G401.6 (cell line): ENCODE measurements around the gene OPN1SW.

Experiments
- FAIRE-seq: peaks from 2 replicates; lab custom pipeline; 2012; peaks lifted over from hg19 to GRCh38; lab: Jason Lieb, UNC

OPN1SW gene

DNA sequence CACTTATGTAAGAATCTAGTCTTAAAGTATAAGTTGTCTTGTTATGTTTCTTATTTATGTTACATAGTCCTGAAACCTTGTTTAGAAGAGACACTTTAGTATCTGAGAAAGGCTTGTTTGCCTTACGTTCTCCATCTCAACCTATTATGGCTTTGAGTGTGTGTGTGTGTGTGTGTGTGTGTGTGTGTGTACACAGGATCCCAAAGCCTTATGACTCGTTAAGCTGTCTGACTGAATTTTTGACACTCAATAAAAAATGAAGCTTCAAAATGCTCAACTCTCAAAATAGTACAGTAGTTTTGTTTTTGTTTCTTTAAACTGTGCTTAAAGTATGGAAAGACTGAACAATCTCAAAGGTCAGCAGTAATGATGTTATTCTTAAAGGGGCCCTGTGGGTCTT, 18.4 kb downstream of the OPN1SW start:
- no peak for FAIRE-seq

DNA sequence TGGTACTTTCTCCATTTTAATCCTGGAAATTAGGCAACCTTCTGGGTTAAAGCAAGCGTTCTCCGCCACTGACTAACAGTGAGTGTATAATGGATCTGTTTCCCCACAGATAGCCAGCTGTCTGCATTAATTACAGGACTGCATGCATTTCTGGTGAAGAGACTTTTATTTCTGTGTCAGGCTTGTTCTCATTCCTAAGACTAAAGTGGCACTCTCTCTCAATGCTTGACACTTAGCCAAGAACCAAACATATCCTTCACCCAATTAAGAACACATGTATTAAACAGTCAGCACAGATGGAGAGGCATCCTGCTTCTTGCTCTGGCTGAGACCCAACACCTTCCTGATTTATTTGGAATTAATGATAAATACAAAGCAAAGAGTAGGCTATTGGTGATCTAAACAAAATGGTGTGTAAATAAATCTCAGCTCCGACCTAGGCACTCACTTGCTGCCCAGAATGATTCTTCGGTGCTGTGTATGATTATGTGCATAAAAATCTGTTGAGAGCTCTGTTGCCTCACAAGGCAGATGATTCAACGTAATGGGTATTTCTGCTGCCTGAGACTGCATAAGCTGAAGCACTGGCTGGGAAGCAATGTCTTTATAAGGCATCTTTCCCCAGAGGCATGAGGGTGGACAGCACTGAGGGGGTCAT, 19.6 kb downstream of the OPN1SW start:
- FAIRE-seq: no peak

DNA sequence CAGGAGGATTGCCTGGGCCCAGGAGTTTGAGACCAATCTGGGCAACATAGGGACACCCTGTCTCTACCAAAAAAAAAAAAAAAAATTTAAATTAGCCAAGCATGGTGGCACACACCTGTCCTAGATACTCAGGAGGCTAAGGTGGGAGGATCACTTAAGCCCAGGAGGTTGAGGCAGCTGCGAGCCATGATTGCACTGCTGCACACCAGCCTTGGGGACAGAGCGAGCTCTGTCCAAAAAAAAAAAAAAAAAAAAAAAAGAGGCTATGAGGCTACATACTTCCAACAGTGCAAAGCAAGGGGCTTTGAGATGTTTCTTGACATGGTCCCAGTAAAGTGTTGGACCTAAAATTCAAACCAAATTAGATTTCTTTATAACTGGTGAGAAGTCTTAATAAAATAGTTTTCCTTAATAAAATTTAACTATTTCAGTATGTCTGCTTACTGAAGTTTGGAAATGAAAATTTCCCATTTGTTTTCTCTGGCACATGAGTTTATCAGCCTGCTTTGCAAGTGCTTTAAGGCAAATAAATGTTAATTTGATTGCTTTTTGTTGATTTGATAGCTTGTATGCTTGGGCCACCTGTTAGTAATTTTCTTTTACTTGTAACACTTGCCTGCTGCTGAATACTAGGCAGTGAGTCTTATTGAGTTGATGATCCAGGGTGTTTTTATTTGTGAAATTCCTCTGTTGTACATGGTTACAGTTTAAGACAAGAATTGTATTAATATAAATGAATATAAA, 20.3 kb downstream of the OPN1SW start:
- FAIRE-seq: no peak

DNA sequence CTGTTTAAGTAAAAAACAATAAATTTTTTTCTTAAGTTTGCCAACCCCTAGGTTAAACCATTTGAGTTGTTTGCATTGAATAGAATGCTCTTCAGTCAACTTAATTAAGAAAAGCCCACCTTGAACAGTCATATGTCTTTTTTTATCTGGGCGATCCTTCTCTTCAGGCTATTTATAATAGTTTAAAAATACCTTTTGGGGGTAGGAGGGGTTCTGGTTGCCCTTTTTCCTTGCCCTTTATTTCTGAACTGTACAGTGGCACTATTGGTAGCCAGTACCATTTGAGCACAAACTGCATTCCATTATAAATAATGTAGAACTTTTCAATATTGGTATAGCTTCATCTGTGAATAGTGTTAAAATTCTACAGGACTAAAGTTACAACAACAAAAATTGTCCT, 23.3 kb downstream of the OPN1SW start:
- no peak for FAIRE-seq

DNA sequence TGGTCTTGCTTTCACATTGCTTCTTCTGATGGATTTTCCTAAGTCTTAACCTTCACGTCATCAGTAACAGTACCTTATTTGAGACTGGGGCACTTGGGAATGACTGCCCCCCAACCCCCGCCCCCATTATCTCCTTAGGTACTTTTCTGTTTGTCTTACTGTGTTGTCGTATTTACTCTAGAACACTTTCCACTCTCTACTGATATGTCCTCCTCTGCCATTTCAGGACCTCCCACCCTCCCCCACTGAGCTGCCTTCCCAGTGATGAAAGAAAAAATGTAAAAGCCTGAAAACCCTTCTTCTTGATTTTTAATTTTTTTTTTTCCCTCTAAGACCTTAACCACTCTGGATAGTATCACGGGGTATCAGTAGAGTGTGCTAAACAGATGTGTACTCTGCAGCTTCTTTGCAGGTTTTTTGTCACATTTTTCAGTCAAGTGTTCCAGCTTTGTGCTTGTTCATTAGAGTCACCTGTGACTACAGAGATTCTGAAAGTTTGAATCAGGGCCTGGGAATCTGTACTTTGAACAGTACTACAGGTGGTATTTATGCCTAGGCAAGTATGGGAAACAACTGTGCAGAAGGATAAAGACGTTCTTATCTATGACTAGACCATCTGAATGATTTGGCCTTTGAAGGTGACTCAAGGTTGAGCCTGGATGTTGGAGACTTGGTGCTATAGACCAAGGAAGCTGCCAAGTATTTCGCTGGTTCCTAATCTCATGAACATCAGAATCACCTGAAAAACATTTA, 28.1 kb downstream of the OPN1SW start:
- FAIRE-seq: no peak

DNA sequence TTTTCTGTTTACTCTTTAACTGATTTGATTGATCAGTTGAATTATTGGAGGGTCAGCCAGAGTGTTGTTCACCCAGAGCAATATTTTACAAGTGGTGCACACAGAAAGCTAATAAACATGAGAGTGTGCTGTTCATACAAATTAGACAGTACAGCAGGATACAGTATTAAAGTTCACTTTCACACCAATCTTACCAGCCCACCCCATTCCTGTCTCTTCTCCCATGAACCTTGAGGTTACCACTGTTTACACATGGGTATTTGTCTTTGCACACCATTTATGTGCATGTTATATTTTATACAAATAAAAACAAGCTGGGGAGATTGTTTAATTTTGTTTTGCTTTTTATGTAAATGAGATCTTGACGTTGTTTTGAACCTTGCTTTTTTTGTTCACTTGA, 29.9 kb downstream of the OPN1SW start:
- no peak for FAIRE-seq

DNA sequence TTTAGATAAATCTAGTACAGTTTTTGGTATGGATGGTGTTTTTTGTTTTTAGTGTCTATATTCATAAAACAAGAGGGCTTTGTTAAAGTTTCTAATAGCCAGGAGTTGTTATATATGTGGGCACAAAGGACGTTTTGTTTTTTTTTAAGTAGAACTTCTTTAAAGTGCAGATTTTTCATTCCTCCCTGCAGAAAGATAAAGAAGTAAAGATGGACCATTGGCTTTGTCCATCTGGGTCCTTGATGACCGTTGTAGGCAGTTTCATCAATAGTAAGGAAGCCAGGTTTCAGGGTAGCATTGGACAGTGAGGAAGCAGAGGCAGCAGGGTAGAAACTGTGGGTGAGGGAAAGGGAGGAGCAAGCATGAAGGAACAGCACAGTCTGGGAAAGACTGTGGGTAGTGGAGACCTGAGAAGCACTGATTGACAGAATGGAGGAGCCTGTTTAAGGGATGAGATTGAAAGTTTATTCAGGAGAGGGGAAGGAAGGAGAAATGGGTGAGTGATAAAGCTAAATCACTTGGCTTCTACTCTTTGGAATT, 31.2 kb downstream of the OPN1SW start:
- no peak for FAIRE-seq

DNA sequence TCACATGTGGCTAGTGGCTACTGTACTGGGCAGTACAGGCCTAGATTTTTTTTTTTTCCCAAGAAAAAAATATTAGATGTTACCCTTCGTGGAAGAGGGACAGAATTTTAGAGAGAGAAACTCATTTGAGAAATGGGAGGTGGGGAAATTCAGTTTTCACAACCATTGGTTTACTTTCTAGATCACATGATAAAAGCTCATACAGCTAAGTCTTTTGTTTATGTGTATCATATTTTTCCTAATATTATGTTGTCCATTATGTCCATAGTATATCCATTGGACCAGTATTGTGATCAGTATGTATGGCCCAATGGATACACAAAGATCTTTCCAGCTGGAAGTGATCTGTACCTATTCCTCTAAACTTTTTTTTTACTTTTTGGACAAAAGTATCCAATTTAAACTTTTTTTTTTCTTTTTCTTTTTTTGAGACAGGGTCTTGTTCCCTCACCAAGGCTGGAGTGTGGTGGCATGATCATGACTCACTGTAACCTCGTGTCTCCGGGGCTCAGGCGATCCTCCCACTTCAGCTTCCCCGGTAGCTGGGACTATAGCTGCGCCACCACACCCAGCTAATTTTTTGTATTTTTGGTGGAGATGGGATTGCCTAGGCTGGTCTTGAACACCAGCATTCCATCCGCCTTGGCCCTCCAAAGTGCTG, 32.4 kb downstream of the OPN1SW start:
- FAIRE-seq: no peak

DNA sequence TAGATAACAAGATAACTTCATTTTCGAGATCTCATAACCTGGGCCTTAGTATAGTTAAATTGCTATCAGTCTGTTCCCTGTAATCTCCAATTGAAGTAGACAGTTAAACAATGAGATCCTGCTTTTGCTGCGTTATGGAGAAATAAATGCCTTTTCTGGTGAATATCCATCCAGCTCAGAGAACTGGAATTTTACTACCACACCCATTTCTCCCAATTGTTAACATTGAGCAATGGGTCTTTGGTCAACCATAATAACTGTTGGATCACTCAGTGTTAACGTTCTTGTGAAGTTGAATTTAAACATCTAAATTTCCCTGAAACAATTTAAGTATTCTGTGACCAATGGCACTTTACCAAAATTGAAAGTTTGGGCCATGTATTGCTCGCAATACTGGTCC, 33.4 kb downstream of the OPN1SW start:
- FAIRE-seq: no peak

DNA sequence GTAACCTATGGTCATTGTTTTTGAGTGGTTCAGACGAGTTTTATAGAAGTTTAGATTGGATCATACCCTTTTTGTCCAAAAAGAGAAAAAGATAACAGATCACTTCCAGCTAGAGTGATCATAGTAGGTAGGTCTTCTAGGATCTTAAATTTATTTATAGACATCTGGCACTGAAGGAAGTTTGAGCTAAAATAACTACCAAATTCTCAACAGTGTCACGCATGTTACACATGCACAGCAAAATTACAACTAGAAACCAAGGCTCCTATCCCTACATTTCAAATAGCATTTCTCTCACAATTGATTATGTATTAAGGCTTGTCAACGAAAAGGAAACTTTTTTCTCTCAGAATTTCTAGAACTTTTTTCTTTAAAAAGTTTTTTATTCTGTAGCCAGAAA, 34.1 kb downstream of the OPN1SW start:
- no peak for FAIRE-seq

DNA sequence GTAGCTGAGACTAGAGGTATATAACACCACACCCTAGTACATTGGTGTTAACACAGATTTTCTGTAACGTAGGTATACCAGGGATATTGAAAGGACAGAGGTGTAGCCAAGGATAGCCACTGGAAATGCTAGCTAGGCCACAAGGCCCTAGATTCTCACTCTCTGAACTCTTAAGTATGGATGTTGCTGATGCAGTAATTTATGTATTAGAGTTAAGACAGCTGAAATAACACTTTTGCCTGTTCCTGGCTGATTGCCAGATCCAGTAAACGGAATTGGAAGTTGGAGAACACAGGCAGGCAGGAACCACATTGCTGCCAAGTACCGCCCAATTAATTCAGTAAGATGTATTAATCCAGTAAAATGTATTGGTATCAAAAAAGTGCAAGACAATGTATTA, 34.6 kb downstream of the OPN1SW start:
- FAIRE-seq: no peak

DNA sequence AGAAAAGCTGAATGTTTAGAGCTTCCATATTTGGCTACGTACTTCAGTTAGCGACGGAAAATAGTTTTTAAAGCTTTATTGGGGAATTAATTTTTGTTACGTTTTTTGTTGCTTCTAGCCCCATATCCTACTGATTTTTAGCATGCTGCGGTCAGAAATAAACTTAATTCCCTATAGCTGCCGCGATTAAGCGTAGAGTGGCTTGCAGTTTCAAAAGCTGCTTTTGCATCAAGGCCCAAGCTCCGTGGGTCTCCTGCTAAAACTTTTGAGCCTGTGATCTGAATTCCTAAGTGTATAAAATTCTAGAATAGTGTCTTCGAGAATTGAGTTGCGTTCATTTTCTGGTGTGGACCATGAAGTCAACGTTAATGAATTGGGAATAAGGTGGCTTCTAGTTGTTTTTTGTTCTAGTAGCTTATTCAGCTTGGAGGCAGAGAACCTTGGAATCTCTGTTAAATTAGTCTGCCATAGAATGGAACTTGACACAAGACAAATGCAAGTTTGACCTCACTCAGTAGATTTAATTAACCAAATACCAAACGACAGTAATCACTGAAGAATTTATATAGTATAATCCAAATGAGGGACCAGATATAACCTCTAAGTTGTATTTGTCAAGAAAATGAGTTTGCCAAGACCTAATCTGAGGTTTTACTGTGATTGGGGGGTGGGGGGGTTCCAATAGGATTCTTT, 35.5 kb downstream of the OPN1SW start:
- no peak for FAIRE-seq

DNA sequence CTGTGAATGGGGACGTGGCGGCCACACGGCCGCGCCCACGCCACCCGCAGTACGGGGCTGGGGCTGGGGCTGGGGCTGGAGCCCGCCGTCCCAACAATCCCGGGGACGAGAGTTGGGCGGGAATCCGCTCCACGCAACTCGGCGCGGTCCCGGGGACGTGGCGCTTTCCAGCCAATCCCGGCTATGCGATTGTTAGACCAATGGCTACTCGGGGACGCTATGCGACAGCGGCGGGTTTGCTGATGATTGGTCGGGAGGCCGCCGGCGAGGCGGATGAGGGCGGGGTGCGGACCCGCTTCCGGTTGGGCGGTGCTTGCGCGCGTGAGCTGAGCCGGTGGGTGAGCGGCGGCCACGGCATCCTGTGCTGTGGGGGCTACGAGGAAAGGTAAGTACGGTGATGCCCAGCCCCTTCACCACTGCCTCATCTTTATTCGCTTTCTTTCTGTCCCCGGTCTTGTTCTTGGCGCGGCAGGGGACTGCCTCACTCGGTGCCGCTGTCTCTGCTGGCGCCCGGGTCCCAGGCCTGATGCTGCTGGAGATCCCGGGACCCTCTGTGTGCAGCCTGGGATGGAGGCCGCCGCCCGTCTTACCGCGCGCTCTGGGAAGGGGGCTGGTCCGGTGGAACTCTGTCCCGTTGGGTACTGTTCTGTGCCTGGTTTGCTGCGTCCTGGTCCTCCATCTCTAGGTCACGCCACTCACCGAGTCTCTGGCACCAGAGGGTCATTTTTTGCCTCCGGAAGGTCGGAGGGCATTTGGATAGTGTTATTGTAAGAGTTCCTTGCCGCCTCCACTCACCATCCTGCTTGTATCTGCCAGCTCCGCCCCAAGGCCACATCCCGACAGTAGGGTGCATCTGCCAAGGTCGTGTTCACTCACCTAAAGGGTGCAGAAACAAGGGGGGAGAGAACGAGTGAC, 36.3 kb downstream of the OPN1SW start, which contains the start of gene CALU:
TSS of gene CALU (plus strand) at position 312 of the 915 bp plus-strand sequence. CDS start 9,225 bp downstream, outside the sequence.
- FAIRE-seq: peak; percentile 90

DNA sequence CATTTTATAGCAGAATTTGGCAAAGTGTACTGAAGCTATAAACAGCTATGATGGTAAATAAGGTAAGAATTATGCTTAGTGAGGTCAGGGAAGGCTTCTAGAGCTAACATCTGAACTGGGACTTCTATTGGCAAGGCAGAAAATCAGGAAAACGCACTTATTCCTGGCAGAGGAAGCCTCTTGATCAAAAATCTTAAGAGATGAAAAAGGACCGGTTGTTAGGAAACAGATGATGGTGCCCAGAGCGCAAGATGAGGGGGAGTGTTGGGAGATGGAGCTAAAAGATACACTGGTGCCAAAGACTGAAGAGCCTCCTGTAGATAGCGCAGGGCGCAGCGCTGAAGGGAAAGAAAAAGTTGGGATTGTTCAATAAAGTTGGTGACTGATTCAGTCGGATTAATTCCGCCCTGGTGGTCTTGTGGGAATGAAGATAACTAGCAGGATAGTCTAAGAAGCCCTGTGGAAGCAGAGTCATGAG, 37.0 kb downstream of the OPN1SW start:
- FAIRE-seq: no peak

DNA sequence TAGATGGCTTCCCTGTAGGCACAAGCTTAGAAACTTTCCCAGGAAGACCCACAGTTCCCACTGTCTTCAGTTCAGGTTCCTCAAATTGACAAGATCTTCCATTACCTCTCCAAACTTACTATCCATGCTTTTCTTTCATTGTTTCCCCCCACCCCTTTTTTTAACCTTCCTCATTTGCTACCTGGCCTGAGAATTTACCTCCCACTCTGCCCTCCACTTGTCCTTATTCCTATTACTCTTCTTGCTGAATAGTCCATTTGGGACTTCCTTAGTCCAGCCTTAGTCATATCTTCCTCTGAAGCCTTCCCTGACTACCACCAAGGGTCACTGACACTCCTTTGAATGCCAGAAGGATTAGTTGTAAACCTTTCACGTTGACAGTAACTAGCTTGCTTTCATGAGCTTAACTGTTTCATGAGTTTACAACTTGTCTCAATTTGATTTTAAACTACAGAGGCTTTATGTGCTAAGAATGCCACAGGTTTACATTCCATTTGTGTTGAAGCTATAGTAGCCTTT, 37.7 kb downstream of the OPN1SW start:
- no peak for FAIRE-seq

DNA sequence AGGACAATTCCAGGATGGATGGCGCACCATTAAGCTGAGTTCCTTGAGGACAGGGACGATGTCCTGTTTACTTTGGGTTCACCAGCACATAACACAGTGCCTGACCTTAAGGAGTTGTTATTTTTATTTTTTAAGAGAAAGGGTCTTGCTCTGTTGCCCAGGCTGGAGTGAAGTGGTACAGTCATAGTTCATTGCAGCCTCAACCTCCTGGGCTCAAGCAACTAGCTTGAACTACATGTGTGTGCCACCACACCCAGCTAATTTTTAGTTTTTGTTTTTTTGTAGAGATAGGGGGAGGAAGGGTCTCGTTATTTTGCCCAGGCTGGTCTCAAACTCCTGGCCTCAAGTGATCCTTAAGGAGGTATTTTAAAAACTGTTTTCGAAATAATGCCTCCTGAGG, 38.2 kb downstream of the OPN1SW start:
- no peak for FAIRE-seq

DNA sequence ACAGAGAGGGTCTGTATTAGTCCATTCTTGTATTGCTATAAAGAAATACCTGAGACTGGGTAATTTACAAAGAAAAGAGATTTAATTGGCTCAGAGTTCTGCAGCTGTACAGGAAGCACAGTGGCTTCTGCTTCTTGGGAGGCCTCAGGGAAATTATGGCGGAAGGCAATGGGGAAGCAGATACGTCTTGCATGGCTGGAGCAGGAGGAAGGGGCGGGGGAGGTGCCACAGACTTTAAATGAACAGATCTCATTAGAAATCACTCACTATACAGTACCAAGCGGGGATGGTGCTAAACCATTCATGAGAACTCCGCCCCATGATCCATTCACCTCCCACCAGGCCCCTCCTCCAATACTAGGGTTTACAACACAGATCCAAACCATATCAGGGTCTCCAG, 40.2 kb downstream of the OPN1SW start:
- no peak for FAIRE-seq

DNA sequence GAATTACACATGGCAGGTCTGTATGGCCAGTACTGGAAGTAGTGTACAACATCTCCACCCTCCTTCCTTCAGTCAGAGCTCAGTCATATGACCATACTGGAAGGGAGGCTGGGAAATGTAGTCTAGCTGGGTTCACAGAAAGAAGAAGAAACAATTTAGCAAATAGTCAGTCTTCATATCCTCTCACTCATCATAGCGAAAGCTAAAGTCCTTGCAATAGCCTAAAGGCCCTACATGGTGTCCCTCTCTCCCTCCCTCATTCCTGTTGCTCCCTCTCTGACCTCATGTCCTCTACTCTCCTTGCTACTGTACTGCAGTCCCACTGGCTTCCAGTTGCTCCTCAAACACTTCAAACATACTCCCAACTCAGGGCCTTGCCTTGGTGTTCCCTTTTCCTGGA, 40.7 kb downstream of the OPN1SW start:
- no peak for FAIRE-seq

DNA sequence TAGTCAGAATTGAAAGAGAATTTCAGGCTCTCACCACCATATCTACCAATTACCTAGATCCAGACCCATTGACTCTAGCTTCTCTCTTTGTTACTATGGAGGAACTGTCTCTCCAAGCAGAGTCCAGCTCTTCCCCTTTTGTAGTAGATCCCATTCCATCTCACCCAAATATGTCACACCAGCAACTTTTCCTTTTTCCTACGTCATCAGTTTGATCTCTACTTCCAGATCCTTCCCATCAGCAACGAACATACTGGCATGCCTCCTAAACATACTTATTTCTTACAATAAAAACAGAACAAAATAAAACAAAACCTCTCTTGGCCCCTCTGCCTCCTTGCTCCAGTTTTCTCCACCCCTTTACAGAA, 42.3 kb downstream of the OPN1SW start:
- no peak for FAIRE-seq

DNA sequence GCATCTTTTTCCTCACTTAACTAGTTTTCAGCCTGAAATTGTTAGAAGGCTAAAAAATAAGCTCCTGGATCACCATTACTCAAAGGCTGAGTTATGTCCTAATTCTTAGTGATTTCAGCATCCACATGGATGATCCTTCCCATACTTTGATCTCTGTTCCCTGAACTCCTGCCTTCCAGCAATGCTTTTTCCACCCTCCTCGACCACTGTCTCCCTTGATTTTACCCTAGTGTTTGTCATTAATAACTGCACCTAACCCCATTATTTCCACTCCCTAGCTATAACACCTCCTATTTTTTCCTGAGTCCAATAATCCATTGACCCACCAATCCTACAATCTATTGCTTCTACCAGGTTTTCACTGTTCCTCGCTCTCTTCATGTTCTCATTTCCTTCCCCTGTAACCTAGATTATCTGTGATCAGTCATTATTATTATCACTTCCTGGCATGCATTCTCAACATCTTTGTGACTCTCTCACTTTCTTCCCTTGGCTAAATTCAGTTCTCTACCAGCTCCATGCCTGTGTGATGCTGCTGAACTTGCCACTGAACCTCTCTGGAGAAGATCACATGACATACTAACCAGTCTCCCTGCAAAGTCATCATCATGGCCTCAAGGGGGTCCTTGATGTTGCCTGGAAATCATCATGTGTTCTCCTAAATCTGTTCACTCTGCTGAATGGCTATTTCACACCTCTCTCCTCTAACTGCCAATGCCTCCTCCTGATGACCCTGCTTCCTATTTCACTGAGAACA, 42.9 kb downstream of the OPN1SW start:
- FAIRE-seq: no peak
